Renal cortical epithelial cell (primary cell): Measurements from ENCODE around the gene GID4. TPM values are rescaled to one million over a fixed set of nuclear protein-coding genes. Genes with fewer than 3 reads are reported as not detected.

Experiments
- DNase-seq: peaks from one replicate; pipeline ENCODE4 v3.0.0-alpha.2; 2011; ENCODE audit warnings: low read depth
- total RNA-seq: library from RNA; depleted of rRNA; stranded (reverse); fragments of >200 nt; gene quantifications from 2 replicates; pipeline ENCODE4 v1.2.3, GENCODE V29; 2014

The GID4 gene
- total RNA-seq, 1 donor from 2014 or later = 9.4 TPM

- no peak for DNase-seq
Observed at GRCh38 chr17:18101828-18102227, 62.6 kb downstream of the GID4 start.

GRCh38 chr17:18102640-18103039 is 63.4 kb downstream of the GID4 start:
- DNase-seq = no peak

GRCh38 chr17:18105027-18105426 is 65.8 kb downstream of the GID4 start:
- no peak for DNase-seq

- DNase-seq = no peak
Observed at GRCh38 chr17:18105595-18105994, 66.4 kb downstream of the GID4 start.

- no peak for DNase-seq
Observed at GRCh38 chr17:18106211-18106610, 67.0 kb downstream of the GID4 start.

GRCh38 chr17:18107061-18107790 is 68.0 kb downstream of the GID4 start:
- DNase-seq = no peak

GRCh38 chr17:18107971-18108370 is 68.8 kb downstream of the GID4 start:
- no peak for DNase-seq

GRCh38 chr17:18108401-18109312 is 69.4 kb downstream of the GID4 start, which contains the start of gene MYO15A:
Gene MYO15A, plus strand, starts transcription at chr17:18108756. Its CDS starts 10,045 bp downstream, at chr17:18118801.
- no peak for DNase-seq

GRCh38 chr17:18109935-18110485 is 70.8 kb downstream of the GID4 start:
- DNase-seq = no peak

GRCh38 chr17:18110636-18111145 is 71.5 kb downstream of the GID4 start:
- no peak for DNase-seq

- DNase-seq = no peak
Observed at GRCh38 chr17:18111330-18111971, 72.2 kb downstream of the GID4 start.

- DNase-seq = no peak
Observed at GRCh38 chr17:18115517-18115916, 76.3 kb downstream of the GID4 start.

GRCh38 chr17:18116078-18116477 is 76.9 kb downstream of the GID4 start:
- no peak for DNase-seq

GRCh38 chr17:18117533-18117932 is 78.3 kb downstream of the GID4 start:
- DNase-seq = peak; percentile 15

Other genes with a start within 250 kb of the GID4 start
- gene SREBF1, start 202.4 kb upstream of the GID4 start, total RNA-seq = 43.9 and 53.0 TPM in 2 replicates
- 15.3 and 58.5 TPM in 2 replicates for gene TOM1L2, start 67.0 kb upstream of the GID4 start, total RNA-seq
- 2.6 and 6.1 TPM in 2 replicates for gene DRC3, start 66.5 kb upstream of the GID4 start, total RNA-seq
- 15.1 and 17.4 TPM in 2 replicates for gene ATPAF2, start 240 bp upstream of the GID4 start, total RNA-seq
- gene DRG2, start 48.5 kb downstream of the GID4 start, total RNA-seq = 36.5 and 39.6 TPM in 2 replicates
- gene MYO15A, start 69.3 kb downstream of the GID4 start, total RNA-seq = 0.45 TPM in 1 of 2 replicates, not detected in the other
- 103 and 124 TPM in 2 replicates for gene ALKBH5, start 144.4 kb downstream of the GID4 start, total RNA-seq
- 30.4 and 46.4 TPM in 2 replicates for gene LLGL1, start 186.2 kb downstream of the GID4 start, total RNA-seq
- 343 and 451 TPM in 2 replicates for gene FLII, start 219.3 kb downstream of the GID4 start, total RNA-seq
- 88.2 and 154 TPM in 2 replicates for gene MIEF2, start 221.3 kb downstream of the GID4 start, total RNA-seq